Fibroblast of lung (primary cell): ENCODE results near the gene DMWD. TPM values are rescaled to one million over a fixed set of nuclear protein-coding genes. Genes with fewer than 3 reads are reported as not detected.

Source experiments
- DNase-seq, 2 donors: peaks; one replicate each; pipeline versions ENCODE4 v3.0.0 to v3.0.0-alpha.2; 2010; ENCODE audit warnings: low read depth in 2 of 2
- H2AFZ ChIP-seq: 2 replicates; pipeline ENCODE4 v1.5.1; 2012; ENCODE audit warnings: low read length, control low read depth, inconsistent platforms
- H3K27ac ChIP-seq: 2 replicates; pipeline ENCODE4 v1.5.1; 2011; ENCODE audit warnings: low read length, control low read depth; ENCODE audit not compliant: insufficient read depth
- H3K27me3 ChIP-seq: 2 replicates; pipeline ENCODE4 v1.5.1; 2011; ENCODE audit warnings: mild to moderate bottlenecking, low read length; ENCODE audit not compliant: control insufficient read depth, insufficient read depth
- H3K36me3 ChIP-seq: 2 replicates; pipeline ENCODE4 v1.5.1; 2011; ENCODE audit warnings: low read length; ENCODE audit not compliant: control insufficient read depth, insufficient read depth
- H3K4me1 ChIP-seq: 2 replicates; pipeline ENCODE4 v1.5.1; 2011; ENCODE audit warnings: low read length; ENCODE audit not compliant: control insufficient read depth, insufficient read depth; ENCODE audit errors: extremely low read depth
- H3K4me2 ChIP-seq: 2 replicates; pipeline ENCODE4 v1.5.1; 2011; ENCODE audit warnings: low read length, control low read depth; ENCODE audit not compliant: insufficient read depth; ENCODE audit errors: extremely low read depth
- H3K4me3 ChIP-seq, 4 experiments: fragments of 200-600 bp in 1 of 4; sonication (generic) in 1 of 4; replicated peaks in 1 of 4; 2 replicates each; pipeline ENCODE4 v1.5.1; 2011 to 2016; ENCODE audit warnings: low read length in 4 of 4, low read depth in 3 of 4, mild to moderate bottlenecking in 3 of 4, control low read depth in 2 of 4, inconsistent platforms in 1 of 4, mixed read lengths in 1 of 4; ENCODE audit not compliant: insufficient read depth in 1 of 4; ENCODE audit errors: control extremely low read depth in 1 of 4
- H3K79me2 ChIP-seq: 2 replicates; pipeline ENCODE4 v1.5.1; 2012; ENCODE audit warnings: mild to moderate bottlenecking, low read length, inconsistent platforms; ENCODE audit not compliant: control insufficient read depth, insufficient read depth
- H3K9ac ChIP-seq: 2 replicates; pipeline ENCODE4 v1.5.1; 2011; ENCODE audit warnings: mild to moderate bottlenecking, low read length, control low read depth; ENCODE audit not compliant: insufficient read depth
- H3K9me3 ChIP-seq: 2 replicates; pipeline ENCODE4 v1.5.1; 2012; ENCODE audit warnings: low read depth, low read length; ENCODE audit not compliant: control insufficient read depth, insufficient read depth
- H4K20me1 ChIP-seq: 2 replicates; pipeline ENCODE4 v1.5.1; 2011; ENCODE audit warnings: low read length; ENCODE audit not compliant: control insufficient read depth, insufficient read depth; ENCODE audit errors: extremely low read depth
- EZH2 ChIP-seq: IDR thresholded peaks from 2 replicates; pipeline ENCODE4 v1.5.1; 2012; ENCODE audit warnings: low read length, control low read depth, mild to moderate bottlenecking; ENCODE audit errors: missing control alignments
- polyA plus RNA-seq, 2 donors: library from polyadenylated mRNA; depleted of rRNA in 1 of 2; stranded (reverse) in 1 of 2; unstranded in 1 of 2; fragments of >200 nt; gene quantifications; 2 replicates each; pipeline ENCODE4 v1.2.1, GENCODE V29; 2011 to 2012; ENCODE audit warnings: missing spikeins in 1 of 2
- total RNA-seq: library from RNA; depleted of rRNA; stranded (reverse); fragments of >200 nt; gene quantifications from 2 replicates; pipeline ENCODE4 v1.2.1, GENCODE V29; 2014
- TF ChIP-seq, protein P1 (sequence below), 2 donors: IDR thresholded peaks in 1 of 2; conservative IDR thresholded peaks in 1 of 2; 1 replicate in 1 of 2; 2 replicates in 1 of 2; pipeline ENCODE4 v1.5.1; 2011 to 2012; ENCODE audit warnings: low read length in 2 of 2, control low read depth in 1 of 2, inconsistent platforms in 1 of 2, low read depth in 1 of 2, mild to moderate bottlenecking in 1 of 2

DMWD gene
- total and polyA plus RNA-seq, 2 donors (not counting 1 experiment from before 2014, with no cell fraction given), result 18.1 to 33.5 TPM

DNA sequence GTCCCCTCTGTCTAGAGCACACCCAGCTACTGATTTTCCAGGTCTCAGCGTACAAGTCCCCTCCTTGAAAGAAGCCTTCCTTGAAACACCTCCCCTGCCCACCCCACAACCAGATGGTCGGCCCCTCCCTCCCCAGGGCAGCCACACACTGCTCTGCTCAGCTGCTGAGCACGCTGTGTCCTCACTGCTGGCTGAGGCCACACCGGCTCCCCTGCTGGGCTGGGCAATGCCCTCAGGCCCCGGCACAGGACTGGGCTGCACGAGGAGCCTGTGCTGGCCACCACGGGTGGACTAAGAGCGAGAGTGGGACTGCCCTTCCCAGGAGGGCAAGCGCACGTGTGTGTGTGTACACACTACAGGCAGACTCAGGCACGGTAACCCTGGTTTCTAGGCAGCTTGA is 34.3 kb upstream of the DMWD start:
- Histone ChIP-seq H3K4me3 (no peak overlapping the region), H3K36me3 (peaks cover 41% of the 10 kb centered on the region), H4K20me1 (no peaks in the 10 kb centered on the region), H3K9ac (no peak overlapping the region), H3K79me2 (no peaks in the 10 kb centered on the region), H3K27ac (no peak overlapping the region), H3K4me1 (no peaks in the 10 kb centered on the region), H3K9me3 (no peaks in the 10 kb centered on the region), H3K4me2 (no peak overlapping the region), H3K27me3 (no peaks in the 10 kb centered on the region), H2AFZ (no peak overlapping the region)
- no peak for DNase-seq
- TF ChIP-seq, protein P1, sequence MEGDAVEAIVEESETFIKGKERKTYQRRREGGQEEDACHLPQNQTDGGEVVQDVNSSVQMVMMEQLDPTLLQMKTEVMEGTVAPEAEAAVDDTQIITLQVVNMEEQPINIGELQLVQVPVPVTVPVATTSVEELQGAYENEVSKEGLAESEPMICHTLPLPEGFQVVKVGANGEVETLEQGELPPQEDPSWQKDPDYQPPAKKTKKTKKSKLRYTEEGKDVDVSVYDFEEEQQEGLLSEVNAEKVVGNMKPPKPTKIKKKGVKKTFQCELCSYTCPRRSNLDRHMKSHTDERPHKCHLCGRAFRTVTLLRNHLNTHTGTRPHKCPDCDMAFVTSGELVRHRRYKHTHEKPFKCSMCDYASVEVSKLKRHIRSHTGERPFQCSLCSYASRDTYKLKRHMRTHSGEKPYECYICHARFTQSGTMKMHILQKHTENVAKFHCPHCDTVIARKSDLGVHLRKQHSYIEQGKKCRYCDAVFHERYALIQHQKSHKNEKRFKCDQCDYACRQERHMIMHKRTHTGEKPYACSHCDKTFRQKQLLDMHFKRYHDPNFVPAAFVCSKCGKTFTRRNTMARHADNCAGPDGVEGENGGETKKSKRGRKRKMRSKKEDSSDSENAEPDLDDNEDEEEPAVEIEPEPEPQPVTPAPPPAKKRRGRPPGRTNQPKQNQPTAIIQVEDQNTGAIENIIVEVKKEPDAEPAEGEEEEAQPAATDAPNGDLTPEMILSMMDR (conservative IDR thresholded peaks at IDR 0.05 in 1 of 2, IDR thresholded peaks at IDR 0.05 in 1 of 2; ENCODE audit: low read depth in 1 of 2, low read length in 2 of 2), result no peak
- no peak for TF ChIP-seq EZH2

DNA sequence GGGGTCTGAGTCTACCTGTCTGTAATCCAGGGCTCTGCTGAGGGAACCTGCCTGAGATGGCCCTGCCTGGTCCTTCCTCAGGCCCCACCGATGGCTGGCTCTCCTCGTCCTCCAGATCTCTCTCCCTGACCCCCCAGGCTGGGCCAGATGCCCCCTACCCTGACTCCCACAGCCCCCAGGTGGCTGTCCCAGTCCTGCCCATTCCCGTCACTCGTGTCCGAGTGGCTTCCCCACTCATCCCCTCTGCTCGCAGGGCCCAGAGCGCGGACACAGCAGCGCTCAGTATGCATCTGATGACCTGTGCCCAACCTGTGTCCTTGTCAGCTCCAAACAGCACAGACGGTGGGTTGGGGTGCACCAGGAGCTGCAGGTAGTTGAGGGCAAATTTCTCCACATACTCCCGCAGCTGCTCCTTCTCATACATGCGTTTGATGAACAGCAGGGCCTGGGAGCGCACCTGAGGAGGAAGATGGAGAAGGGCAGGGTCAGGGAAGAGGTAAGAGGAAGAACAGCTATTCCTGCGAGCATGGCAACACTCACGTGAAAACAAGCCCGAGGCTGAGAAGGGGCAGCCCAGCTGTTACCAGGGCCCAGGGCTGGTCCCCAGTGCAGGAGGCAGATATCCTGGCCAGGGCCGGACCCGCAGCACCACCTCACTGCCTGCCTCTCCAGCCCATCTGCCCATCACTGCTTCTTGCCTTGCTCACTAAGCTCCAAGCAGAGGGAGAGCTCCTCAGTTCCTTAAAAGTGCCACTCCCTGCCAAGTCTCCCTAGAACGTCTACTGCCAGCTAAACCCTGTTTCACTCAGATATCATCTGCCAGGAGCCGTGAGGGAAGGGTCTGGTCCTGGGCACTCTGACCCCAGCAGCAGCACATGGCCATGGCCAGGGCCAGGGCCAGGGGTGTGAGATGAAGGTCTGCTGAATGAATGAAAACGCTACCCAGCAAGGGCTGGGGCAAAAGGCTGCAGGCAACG is 33.6 kb upstream of the DMWD start:
- no peaks in the 10 kb centered on the region for H3K4me1 ChIP-seq
- H3K27ac ChIP-seq, result no peak overlapping the region
- peaks cover 43% of the 10 kb centered on the region for H3K36me3 ChIP-seq
- no peak overlapping the region for H3K4me3 ChIP-seq
- DNase-seq, result no peak
- H3K79me2 ChIP-seq, result no peaks in the 10 kb centered on the region
- no peaks in the 10 kb centered on the region for H4K20me1 ChIP-seq
- TF ChIP-seq, protein P1 (conservative IDR thresholded peaks at IDR 0.05 in 1 of 2, IDR thresholded peaks at IDR 0.05 in 1 of 2; ENCODE audit: low read depth in 1 of 2, low read length in 2 of 2), result no peak
- TF ChIP-seq EZH2, result no peak
- H3K4me2 ChIP-seq, result no peak overlapping the region
- no peak overlapping the region for H3K9ac ChIP-seq
- H3K9me3 ChIP-seq, result no peaks in the 10 kb centered on the region
- no peaks in the 10 kb centered on the region for H3K27me3 ChIP-seq
- H2AFZ ChIP-seq, result no peak overlapping the region

DNA sequence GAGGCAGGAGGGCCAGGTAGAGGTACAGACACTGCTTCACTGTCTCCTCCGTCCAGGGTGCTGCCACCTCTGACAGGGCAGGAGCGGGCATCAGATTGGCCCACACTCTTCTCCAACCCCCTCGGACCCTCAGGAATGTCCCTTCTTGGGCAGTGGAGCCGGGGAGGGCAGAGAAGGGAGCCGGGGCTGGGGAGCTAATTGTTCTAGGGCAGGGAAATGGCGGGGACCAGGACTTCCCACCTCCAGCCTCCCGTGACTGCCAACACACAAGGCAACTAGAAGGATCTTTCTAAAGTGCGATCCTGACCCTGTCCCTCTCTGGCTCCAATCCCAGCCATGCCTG is 32.6 kb upstream of the DMWD start:
- Histone ChIP-seq H3K36me3 (peaks cover 47% of the 10 kb centered on the region), H3K9ac (no peak overlapping the region), H3K9me3 (no peaks in the 10 kb centered on the region), H3K4me2 (no peak overlapping the region), H4K20me1 (no peaks in the 10 kb centered on the region), H3K27me3 (no peaks in the 10 kb centered on the region), H3K27ac (no peak overlapping the region), H2AFZ (no peak overlapping the region), H3K4me3 (no peak overlapping the region), H3K4me1 (no peaks in the 10 kb centered on the region), H3K79me2 (no peaks in the 10 kb centered on the region)
- TF ChIP-seq, protein P1 (conservative IDR thresholded peaks at IDR 0.05 in 1 of 2, IDR thresholded peaks at IDR 0.05 in 1 of 2; ENCODE audit: low read depth in 1 of 2, low read length in 2 of 2), result no peak
- DNase-seq, result no peak
